ENCODE results near the gene FAM118A. TPM values are rescaled to one million over a fixed set of nuclear protein-coding genes. Genes with fewer than 3 reads are reported as not detected.

The FAM118A gene
- total and polyA plus RNA-seq, 5 donors from 2014 or later: 34.5 to 456 (median 61.5) TPM

- Histone ChIP-seq H3K27me3 (ENCODE audit: control insufficient read depth, insufficient read depth, low read length) (peaks cover 3% of the 10 kb centered on the region), H3K9me3 (ENCODE audit: control insufficient read depth in 2 of 2, low read length in 2 of 2) (no peaks in the 10 kb centered on the region), H3K27ac (ENCODE audit: insufficient read depth, low read length, poor library complexity, severe bottlenecking) (no peak overlapping the region), H3K36me3 (ENCODE audit: control insufficient read depth, insufficient read depth, low read length) (no peaks in the 10 kb centered on the region), H3K4me3 (ENCODE audit: low read depth, low read length) (peak overlapping the region; percentile 66), H3K4me1 (ENCODE audit: control insufficient read depth, insufficient read depth, low read length, poor library complexity, severe bottlenecking) (peaks cover 16% of the 10 kb centered on the region)
- DNase-seq (peak in 1 of 3 donors; percentile 39), ATAC-seq (ENCODE audit: low read depth in 2 of 2) (peak in 1 of 2 donors; percentile 3)
- Mint-ChIP-seq H3K36me3 (no peaks in the 10 kb centered on the region), H3K4me1 (peaks cover 0 to 15% (median 5%) of the 10 kb centered on the region in 4 donors), H3K4me3 (peak overlapping the region; percentile 68 to 83 (median 75)), H3K27me3 (peaks cover 50% of the 10 kb centered on the region), H3K9me3 (peaks cover 0 to 2% (median 0%) of the 10 kb centered on the region in 7 donors), H3K27ac (no peak overlapping the region)
Measured at GRCh38 chr22:45268167-45268957, 41.4 kb upstream of the FAM118A start.

GRCh38 chr22:45268958-45269844 is 40.5 kb upstream of the FAM118A start:
- DNase-seq: peak; percentile 76 to 88 (median 83)
- ATAC-seq (ENCODE audit: low read depth in 2 of 2): peak; percentile 96 to 97
- peaks cover 42% of the 10 kb centered on the region for H3K27me3 Mint-ChIP-seq
- H3K9me3 Mint-ChIP-seq: peaks cover 0 to 2% (median 0%) of the 10 kb centered on the region in 7 donors
- Histone ChIP-seq H3K27ac (ENCODE audit: insufficient read depth, low read length, poor library complexity, severe bottlenecking) (no peak overlapping the region), H3K36me3 (ENCODE audit: control insufficient read depth, insufficient read depth, low read length) (no peaks in the 10 kb centered on the region), H3K27me3 (ENCODE audit: control insufficient read depth, insufficient read depth, low read length) (peaks cover 3% of the 10 kb centered on the region), H3K4me3 (ENCODE audit: low read depth, low read length) (peak overlapping the region; percentile 66), H3K4me1 (ENCODE audit: control insufficient read depth, insufficient read depth, low read length, poor library complexity, severe bottlenecking) (peaks cover 16% of the 10 kb centered on the region), H3K9me3 (ENCODE audit: control insufficient read depth in 2 of 2, low read length in 2 of 2) (no peaks in the 10 kb centered on the region)
- no peaks in the 10 kb centered on the region for H3K36me3 Mint-ChIP-seq
- H3K27ac Mint-ChIP-seq: peak overlapping the region in 1 of 3 donors; percentile 51
- peaks cover 0 to 15% (median 5%) of the 10 kb centered on the region in 4 donors for H3K4me1 Mint-ChIP-seq
- peak overlapping the region; percentile 68 to 83 (median 80) for H3K4me3 Mint-ChIP-seq

GRCh38 chr22:45270095-45271020 is 39.4 kb upstream of the FAM118A start:
- no peaks in the 10 kb centered on the region for H3K9me3 ChIP-seq (ENCODE audit: control insufficient read depth in 2 of 2, low read length in 2 of 2)
- no peak overlapping the region for H3K27ac ChIP-seq (ENCODE audit: insufficient read depth, low read length, poor library complexity, severe bottlenecking)
- no peaks in the 10 kb centered on the region for H3K36me3 ChIP-seq (ENCODE audit: control insufficient read depth, insufficient read depth, low read length)
- no peak overlapping the region for H3K4me3 ChIP-seq (ENCODE audit: low read depth, low read length)
- no peak for DNase-seq
- Mint-ChIP-seq H3K4me1 (peaks cover 0 to 15% (median 5%) of the 10 kb centered on the region in 4 donors), H3K27me3 (peaks cover 39% of the 10 kb centered on the region), H3K27ac (no peak overlapping the region), H3K9me3 (peaks cover 0 to 2% (median 0%) of the 10 kb centered on the region in 7 donors), H3K36me3 (no peaks in the 10 kb centered on the region), H3K4me3 (peak overlapping the region; percentile 66 to 81 (median 76))
- H3K27me3 ChIP-seq (ENCODE audit: control insufficient read depth, insufficient read depth, low read length): peaks cover 3% of the 10 kb centered on the region
- ATAC-seq (ENCODE audit: low read depth in 2 of 2): no peak
- peaks cover 16% of the 10 kb centered on the region for H3K4me1 ChIP-seq (ENCODE audit: control insufficient read depth, insufficient read depth, low read length, poor library complexity, severe bottlenecking)

GRCh38 chr22:45271667-45272201 is 38.0 kb upstream of the FAM118A start:
- H3K27me3 ChIP-seq (ENCODE audit: control insufficient read depth, insufficient read depth, low read length): peaks cover 3% of the 10 kb centered on the region
- H3K27ac ChIP-seq (ENCODE audit: insufficient read depth, low read length, poor library complexity, severe bottlenecking): no peak overlapping the region
- H3K4me3 ChIP-seq (ENCODE audit: low read depth, low read length): no peak overlapping the region
- peaks cover 16% of the 10 kb centered on the region for H3K4me1 ChIP-seq (ENCODE audit: control insufficient read depth, insufficient read depth, low read length, poor library complexity, severe bottlenecking)
- DNase-seq: no peak
- Mint-ChIP-seq H3K4me3 (peak overlapping the region in 1 of 4 donors; percentile 21), H3K27me3 (peaks cover 26% of the 10 kb centered on the region), H3K4me1 (peaks cover 0 to 15% (median 5%) of the 10 kb centered on the region in 4 donors), H3K36me3 (no peaks in the 10 kb centered on the region), H3K27ac (no peak overlapping the region), H3K9me3 (peaks cover 0 to 2% (median 0%) of the 10 kb centered on the region in 7 donors)
- H3K36me3 ChIP-seq (ENCODE audit: control insufficient read depth, insufficient read depth, low read length): no peaks in the 10 kb centered on the region
- H3K9me3 ChIP-seq (ENCODE audit: control insufficient read depth in 2 of 2, low read length in 2 of 2): no peaks in the 10 kb centered on the region
- no peak for ATAC-seq (ENCODE audit: low read depth in 2 of 2)

GRCh38 chr22:45272498-45272897 is 37.2 kb upstream of the FAM118A start:
- Mint-ChIP-seq H3K27ac (no peak overlapping the region), H3K9me3 (peaks cover 0 to 2% (median 0%) of the 10 kb centered on the region in 7 donors), H3K36me3 (no peaks in the 10 kb centered on the region), H3K27me3 (peaks cover 26% of the 10 kb centered on the region), H3K4me1 (peaks cover 0 to 15% (median 5%) of the 10 kb centered on the region in 4 donors), H3K4me3 (no peak overlapping the region)
- Histone ChIP-seq H3K4me1 (ENCODE audit: control insufficient read depth, insufficient read depth, low read length, poor library complexity, severe bottlenecking) (peaks cover 16% of the 10 kb centered on the region), H3K4me3 (ENCODE audit: low read depth, low read length) (no peak overlapping the region), H3K36me3 (ENCODE audit: control insufficient read depth, insufficient read depth, low read length) (no peaks in the 10 kb centered on the region), H3K27ac (ENCODE audit: insufficient read depth, low read length, poor library complexity, severe bottlenecking) (no peak overlapping the region), H3K27me3 (ENCODE audit: control insufficient read depth, insufficient read depth, low read length) (peaks cover 3% of the 10 kb centered on the region), H3K9me3 (ENCODE audit: control insufficient read depth in 2 of 2, low read length in 2 of 2) (no peaks in the 10 kb centered on the region)
- DNase-seq (no peak), ATAC-seq (ENCODE audit: low read depth in 2 of 2) (no peak)

GRCh38 chr22:45273452-45274075 is 36.2 kb upstream of the FAM118A start:
- Histone ChIP-seq H3K27me3 (ENCODE audit: control insufficient read depth, insufficient read depth, low read length) (peaks cover 3% of the 10 kb centered on the region), H3K36me3 (ENCODE audit: control insufficient read depth, insufficient read depth, low read length) (no peaks in the 10 kb centered on the region), H3K4me3 (ENCODE audit: low read depth, low read length) (no peak overlapping the region), H3K4me1 (ENCODE audit: control insufficient read depth, insufficient read depth, low read length, poor library complexity, severe bottlenecking) (peaks cover 10% of the 10 kb centered on the region), H3K9me3 (ENCODE audit: control insufficient read depth in 2 of 2, low read length in 2 of 2) (no peaks in the 10 kb centered on the region), H3K27ac (ENCODE audit: insufficient read depth, low read length, poor library complexity, severe bottlenecking) (no peak overlapping the region)
- ATAC-seq (ENCODE audit: low read depth in 2 of 2) (no peak), DNase-seq (no peak)
- peaks cover 0 to 14% (median 5%) of the 10 kb centered on the region in 4 donors for H3K4me1 Mint-ChIP-seq
- peaks cover 22% of the 10 kb centered on the region for H3K27me3 Mint-ChIP-seq
- peaks cover 0 to 2% (median 0%) of the 10 kb centered on the region in 7 donors for H3K9me3 Mint-ChIP-seq
- H3K27ac Mint-ChIP-seq: peak overlapping the region in 1 of 3 donors; percentile 23
- H3K36me3 Mint-ChIP-seq: no peaks in the 10 kb centered on the region
- H3K4me3 Mint-ChIP-seq: peak overlapping the region in 1 of 4 donors; percentile 68

All from CD4-positive, CD25-positive, alpha-beta regulatory T cell (primary cell).